Fibroblast of skin of right biceps (primary cell): ENCODE data around the gene CPSF4L.

Source experiments
- DNase-seq: peaks from one replicate; pipeline ENCODE4 v3.0.0-alpha.2; 2013

The CPSF4L gene

DNA sequence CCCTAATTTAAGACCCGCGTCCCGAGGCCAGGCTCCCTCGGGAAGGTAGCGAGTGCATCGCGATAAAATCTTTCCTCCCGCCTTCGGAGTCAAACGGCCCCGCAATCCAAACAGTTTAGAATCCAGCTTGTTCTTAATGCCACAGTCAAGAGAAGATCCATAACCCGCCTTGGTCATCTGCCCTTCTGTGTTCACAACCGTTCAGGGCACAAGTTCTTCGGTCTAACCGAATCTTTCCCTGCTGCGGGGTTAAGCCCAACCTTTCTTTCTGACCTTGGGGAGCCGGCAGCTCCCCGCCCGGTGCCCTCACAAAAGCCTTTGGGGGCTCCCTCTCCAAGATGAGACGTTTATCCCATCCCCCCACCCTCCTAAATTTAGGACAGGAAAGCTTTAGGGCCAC, 30.3 kb downstream of the CPSF4L start:
- no peak for DNase-seq

DNA sequence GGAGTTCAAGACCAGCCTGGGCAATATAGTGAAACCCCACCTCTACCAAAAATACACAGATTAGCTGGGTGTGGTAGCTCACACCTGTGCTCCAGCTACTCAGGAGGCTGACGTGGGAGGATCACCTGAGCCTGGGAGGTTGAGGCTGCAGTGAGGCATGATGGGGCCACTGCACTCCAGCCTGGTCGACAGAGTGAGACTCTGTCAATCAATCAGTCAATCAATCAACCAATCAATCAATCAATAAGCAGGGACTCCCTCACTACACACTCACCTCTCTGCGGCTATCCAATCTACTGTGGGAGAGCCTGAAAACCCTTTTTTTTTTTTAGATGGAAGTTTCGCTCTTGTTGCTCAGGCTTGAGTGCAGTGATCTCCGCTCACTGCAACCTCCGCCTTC, 31.6 kb downstream of the CPSF4L start:
- DNase-seq = no peak

DNA sequence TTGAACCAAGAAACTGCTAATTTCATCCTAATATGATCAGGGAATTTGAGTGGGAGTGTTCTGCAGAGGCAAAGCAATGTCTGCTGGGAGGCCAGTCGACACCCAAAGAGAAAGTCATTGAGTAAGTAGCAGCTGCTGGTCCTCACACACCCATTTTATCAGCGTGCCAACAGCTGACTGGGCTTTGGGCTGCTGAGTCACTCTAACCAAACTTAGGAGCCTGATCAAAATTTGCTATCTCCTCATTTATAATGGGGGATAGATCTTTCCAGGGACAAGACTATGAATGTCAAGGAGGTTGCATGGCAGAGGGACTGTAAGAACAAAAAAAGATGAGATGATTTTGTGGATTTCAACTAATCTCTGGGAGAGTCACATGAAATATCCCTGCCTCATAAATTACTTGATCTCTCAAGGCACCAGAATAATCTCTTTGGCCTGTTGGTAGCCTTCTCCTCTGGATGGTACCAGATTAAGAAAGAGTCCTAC, 32.9 kb downstream of the CPSF4L start:
- peak; percentile 78 for DNase-seq

DNA sequence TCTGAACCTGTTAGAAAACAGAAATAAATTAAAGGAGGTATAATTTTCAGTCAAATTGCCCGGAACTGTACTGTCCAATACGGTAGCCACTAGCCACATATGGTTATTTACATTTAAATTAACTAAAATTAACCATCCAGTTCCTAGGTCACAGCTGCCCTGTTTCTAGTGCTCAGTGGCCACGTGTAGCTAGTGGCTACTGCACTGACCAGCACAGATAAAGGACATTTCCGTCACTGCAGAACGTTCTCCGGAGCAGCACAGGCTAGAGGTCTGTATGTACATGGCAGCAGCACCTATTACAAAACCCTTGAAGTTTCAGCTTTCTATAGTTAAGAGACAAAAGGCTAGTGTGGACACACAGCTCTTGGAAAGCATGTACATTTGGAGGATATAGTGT, 33.7 kb downstream of the CPSF4L start:
- DNase-seq = no peak

DNA sequence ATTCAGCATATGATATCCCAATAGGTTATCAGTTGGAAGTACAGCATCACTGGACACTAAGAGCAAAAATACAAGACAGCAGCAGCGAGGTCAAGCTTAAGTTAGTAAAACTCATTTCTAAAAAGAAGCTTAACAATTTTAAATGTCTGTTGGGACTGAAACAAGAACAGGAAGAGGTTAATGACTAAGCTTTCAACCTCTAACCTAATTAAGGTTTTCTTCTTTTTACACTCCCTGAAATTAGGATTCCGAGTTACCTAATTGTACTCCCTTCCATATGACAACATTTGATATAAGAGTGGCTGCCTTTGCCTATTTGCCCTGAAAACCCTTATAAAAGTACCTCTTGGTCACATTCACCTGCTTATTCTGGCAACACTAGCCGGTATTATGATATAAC, 34.3 kb downstream of the CPSF4L start:
- DNase-seq = no peak

DNA sequence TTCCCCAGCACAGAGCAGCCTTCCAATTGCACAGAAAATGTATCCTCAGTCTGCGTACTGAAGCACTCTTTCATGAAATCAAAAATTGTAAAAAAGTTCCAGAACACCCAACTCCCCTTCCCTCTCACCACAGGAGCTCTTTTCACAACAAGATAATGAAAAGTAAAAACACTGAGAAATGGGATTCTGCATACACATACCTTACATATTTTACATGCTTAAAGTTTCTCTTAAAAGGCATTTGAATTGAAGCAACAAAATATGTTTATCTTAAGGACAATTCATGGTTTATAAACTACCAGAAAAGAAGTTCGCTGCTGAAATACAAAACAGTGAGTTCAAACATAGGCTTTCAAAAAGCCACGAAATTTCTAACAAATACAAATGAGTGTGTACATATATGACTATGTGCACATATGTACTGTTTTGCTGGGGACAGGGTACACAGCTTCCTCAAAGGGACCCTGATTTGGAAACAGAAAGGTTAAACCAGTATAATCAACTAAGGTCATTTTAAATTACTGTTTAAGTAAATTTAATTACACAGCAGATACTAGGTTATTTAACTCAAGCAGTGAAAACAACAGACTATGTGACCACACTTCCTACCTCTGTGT, 35.0 kb downstream of the CPSF4L start:
- peak; percentile 42 for DNase-seq

DNA sequence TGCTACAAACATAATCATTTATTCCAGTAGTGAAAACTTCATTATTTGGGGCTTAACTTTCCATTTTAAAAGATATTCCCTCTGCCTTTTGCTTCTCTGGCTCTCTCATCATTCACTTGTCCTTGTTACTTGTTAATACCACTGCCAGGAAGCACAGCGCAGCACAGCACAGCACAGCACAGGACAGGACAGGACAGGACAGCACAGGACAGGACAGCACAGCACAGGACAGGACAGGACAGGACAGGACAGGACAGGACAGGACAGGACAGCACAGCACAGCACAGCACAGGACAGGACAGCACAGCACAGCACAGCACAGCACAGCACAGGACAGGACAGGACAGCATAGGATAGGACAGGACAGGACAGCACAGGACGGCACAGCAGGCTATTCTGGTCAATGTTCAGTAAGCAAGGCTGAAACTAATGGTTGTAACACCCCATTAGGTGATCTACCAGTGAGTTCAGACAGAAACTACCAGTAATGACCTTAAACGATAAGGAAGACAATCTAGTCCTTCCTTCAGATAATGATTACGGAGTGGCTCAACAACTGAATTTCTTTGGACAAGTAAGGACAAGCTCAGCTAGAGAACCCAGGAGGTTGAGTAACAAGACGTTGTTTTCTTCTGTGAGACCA, 36.9 kb downstream of the CPSF4L start:
- DNase-seq = no peak

DNA sequence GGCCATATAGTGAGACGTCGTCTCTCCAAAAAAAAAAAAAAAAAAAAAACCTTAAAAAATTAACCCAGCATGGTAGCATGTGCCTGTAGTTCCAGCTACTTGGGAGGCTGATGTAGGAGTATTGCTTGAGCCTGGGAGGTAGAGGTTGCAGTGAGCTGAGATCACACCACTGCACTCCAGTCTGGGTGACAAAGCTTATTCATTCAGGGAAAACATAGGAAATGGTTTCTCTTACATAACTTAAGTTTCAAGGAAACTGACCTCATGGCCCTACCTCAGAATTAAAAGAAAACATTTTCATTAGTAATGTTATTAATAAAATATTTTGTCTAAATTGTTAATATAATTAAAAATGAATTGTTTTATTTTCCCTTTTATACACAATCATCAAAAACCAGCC, 37.4 kb downstream of the CPSF4L start:
- no peak for DNase-seq

DNA sequence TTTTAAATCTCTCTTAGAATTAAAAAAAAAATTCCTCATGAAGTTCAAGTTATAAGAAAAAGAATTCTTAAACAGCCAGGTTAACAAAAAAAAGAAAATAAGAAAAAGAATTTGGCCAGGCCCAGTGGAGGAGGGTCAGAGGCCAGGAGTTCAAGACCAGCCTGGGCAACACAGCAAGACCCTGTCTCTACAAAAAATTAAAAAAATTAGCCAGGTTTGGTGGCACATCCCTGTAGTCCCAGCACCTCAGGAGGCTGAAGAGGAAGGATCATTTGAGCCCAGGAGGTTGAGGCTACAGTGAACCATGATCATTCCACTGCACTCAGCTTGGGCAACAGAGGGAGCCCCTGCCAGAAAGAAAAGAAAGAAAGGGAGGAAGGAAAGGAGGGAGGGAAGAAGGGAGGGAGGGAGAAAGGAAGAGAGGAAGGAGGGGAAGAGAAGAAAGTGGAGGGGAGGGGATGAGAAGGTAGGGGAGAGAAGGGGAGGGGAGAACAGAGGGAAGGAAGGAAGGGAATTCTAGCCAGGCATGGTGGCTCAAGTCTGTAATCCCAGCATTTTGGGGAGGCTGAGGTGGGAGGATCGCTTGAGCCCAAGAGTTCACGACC, 38.0 kb downstream of the CPSF4L start:
- no peak for DNase-seq

DNA sequence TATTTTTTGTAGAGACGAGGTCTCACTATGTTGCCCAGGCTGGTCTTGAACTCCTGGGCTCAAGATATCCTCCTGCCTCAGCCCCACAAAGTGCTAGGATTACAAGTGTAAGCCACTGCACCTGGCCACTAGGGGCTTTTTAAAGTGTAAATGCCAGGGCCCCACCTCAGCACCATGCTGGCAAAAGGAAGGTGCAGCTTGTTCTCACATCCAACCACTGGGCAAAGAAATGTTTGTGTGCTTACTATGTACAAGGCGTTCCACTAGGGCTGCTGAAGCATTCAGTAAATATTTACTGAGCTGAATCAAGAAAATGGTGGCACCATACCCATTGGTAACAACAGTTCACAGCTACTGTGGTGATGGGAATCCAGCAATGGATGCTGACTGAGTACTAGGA, 46.2 kb downstream of the CPSF4L start:
- no peak for DNase-seq

DNA sequence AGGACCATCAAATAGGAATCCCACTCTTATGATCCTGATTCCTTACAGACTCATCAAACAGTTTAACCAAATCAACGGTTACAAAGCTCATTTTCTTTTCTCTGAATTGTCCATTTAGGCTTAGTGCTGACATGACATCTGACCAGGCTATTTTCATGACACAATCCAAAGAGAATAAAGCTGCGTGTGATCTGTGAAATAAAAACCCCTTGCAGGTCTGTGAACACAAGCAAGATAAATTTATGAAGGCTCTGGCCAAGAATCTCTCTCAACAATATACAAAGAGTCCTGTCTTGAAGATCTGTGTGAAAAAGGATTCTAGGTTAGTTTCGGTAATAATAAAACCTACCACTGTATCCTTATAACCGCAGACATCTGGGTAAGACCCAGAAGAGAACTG, 46.8 kb downstream of the CPSF4L start:
- DNase-seq = no peak

DNA sequence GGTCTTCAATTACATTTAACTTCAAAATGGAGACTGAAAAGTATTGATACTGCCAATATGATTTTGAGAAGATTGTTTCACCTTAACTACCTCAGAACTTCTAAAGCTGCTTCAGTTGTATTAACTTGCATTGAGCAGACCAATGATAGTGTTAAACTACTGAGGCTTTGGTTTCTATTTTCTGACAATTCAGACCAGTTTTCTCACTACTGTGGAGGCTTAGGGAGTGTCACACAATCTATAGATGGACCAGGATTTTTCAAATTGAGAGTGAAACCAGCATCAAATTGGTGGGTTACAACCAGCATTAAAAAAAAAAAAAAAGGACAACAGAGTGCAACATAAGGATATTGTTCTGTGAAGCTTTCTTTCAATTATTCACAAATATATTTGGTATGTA, 47.7 kb downstream of the CPSF4L start:
- DNase-seq = no peak

DNA sequence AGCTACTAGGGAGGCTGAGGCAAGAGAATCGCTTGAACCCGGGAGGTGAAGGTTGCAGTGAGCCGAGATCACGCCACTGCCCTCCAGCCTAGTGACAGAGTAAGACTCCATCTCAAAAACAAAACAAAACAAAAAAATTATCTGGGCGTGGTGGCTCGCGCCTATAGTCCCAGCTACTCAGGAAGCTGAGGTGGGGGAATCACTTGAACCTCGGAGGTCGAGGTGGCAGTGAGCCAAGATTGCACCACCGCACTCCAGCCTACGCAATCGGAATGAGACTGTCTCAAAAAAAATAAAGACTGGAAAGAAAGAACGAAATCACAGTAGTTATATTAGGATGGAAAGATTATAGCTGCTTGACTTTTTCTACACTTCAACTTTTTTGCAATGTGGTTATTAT, 49.9 kb downstream of the CPSF4L start:
- no peak for DNase-seq

DNA sequence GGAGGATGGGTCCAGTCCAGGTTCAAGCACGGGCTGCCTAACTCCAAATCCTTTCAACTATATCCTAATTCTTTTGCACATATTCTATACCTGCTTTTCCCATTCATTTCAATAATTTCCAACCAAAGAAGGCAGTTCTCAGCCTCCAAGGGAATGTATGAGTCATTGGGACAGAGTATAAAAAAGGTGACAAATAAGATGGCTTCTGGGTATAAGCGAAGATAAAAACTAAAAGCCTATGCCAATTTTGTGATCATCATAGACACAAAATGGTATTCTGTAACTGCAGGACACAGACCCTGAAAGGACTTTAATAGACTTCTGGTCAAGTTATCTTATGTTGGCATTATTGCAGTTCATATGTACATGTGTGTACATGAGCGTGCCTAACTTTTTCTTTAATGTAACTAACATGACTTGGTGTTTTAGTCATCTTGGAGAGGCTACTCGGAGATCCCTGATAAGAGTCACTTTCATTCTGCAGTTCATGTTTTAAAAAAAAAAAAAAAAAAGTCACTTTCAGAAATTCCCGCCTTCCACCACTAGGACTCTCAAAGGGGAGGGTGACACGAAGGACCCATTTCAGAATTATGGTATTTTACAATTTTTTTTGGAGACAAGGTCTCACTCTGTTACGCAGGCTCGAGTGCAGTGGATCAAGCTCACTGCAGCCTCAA, 51.5 kb downstream of the CPSF4L start:
- DNase-seq = no peak

DNA sequence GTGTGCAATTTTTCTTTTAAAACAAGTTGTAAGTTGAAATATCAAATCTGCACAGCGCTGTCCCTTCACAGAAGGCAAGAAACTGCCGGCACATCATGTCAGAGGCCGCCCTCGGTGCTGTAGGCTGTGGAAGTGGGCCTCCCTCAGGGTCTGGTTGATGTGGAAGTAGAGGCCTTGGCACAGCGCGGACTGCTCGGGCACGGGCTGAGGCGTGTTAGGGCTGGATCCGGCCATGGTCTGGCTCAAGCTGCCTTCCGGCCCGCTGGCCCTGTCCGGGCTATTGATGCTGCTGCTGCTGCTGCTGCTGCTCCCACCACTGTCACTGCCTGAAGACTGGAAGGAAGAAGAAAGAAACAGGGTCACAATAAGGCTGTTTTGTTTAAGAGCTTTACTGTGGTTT, 52.2 kb downstream of the CPSF4L start:
- no peak for DNase-seq

DNA sequence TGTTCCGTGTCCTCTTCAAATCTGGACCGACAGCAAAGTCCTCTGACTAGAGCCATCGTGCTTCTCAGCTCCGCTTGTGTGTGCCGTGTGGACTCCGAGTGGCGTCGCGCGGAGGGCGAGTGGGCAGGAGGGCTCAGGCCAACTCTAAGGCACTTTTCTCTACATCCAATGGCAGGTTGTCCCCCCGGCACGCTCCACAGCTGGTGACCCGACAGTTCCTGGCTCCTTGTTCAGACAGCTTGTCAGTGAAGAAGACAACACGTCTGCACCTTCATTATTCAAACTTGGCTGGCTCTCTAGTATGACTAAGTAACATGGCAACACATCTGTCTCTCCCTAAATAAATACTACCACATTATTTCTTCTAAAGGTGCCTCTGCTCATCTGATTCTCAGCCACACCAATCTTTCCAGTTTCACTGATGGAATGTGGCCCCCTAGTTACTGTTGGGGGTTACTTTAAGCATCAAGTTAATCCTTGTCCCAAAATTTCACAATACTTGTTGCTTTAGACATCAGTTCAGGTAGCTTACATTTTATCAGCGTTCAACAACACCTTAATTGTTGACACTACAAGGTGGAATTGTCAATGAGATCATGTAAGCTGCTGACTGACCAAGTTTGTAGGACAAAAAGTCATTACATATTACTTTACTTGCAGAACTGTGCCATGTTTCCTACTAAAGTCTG, 53.4 kb downstream of the CPSF4L start:
- DNase-seq = no peak

DNA sequence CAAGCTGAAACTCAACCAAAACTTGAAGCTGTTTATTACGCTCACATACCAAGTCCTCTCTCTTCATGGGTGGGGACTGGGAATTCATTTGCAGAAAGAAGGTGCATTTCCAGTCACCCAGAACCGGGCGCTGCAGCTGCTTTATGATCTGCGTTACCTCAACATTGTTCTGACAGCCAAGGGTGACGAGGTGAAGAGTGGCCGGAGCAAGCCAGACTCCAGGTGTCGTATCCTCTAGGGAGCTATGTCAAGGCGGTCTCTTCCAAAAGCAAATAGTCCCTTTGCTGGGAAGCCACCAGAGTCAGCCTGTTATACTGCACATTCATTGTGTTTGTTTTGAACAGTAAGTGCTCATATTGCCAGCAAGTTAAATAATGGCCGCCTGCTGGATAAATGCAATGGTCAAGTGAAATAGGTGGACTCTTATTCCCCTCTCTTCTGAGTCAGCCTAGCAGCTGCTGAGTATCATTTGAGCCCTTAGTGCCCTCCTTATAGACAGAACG, 56.2 kb downstream of the CPSF4L start:
- no peak for DNase-seq

DNA sequence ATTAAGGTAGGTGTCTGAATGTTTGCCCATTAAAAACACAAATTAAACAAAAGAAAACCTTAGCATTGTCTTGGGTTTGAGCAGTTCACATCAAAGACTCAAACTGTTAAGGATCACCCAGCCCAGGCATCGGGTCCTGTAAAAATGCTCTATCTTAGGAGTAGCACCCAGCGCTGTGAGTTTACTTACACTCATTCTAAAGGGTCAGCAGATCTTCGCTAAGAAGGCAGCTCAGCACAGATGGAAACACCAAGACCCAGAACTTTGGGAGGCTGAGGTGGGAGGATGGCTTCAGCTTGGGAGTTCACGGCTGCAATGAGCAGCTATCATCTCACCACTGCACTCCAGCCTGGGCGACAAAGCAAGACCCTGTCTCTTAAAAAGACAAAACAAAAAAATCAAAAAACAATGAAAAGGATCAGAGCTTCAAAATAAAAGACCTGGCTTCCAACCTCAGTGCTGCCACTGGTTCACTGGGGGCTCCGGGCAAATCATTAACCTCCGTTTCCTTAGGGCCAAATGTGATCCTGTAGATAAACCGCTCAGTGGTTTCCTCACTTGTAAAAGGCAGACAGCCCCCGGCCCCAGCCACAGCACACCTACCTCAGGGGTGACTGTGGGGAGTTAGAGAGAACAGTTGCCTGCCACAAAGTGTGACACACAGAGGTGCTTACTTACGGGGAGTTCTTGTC, 57.7 kb downstream of the CPSF4L start:
- no peak for DNase-seq

DNA sequence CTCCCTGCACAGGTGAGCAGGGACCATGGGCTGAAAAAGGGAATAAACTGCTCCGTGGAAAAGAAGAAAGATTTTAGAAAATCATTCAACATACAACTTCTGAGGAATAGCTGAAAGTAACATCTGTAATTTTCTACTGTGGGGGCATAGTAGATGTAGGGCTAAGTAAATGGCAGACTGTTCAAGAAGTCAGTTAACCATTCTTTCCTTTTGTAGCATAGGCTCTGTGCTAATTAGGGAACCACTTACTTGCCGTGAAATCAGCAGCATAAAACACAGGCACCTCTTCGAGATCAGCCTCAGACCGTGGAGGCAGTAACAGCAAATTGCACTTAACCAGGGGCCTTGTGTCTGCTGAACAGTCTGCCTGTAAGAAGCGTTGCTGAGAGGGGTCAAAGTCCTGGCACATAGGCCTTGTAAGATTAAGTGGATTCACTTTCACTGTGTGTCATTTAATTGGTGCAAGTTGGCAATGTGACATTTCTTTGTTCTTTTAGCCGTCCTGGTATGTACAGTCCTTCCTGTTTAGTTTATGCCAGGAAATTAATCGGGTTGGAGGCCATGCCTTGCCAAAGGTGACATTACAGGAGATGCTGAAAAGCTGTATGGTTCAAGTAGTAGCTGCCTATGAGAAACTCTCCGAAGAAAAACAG, 58.4 kb downstream of the CPSF4L start:
- no peak for DNase-seq

DNA sequence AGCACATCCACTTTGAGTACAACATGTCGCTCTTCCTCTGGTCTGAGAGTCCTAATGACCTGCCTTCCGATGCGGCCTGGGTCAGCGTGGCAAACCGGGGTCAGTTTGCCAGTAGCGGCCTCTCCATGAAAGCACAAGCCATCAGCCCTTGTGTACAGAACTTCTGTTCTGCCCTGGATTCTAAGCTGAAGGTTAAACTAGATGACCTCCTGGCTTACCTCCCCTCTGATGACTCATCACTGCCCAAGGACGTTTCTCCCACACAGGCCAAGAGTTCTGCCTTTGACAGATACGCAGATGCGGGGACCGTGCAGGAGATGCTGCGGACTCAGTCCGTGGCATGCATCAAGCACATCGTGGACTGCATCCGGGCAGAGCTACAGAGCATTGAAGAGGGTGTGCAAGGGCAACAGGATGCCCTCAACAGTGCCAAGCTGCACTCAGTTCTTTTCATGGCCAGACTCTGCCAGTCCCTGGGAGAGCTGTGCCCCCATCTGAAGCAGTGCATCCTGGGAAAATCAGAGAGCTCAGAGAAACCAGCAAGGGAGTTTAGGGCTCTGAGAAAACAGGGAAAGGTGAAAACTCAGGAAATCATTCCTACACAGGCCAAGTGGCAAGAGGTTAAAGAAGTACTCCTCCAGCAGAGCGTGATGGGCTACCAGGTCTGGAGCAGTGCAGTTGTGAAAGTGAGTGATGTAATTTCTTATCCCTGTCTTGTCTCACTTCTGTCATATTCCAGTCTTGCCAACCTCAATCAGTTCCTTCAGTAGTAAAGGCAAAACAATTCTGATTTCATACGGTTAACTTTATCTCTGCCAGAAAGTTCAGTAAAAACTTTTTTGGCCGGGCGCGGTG, 60.2 kb downstream of the CPSF4L start:
- DNase-seq = no peak

DNA sequence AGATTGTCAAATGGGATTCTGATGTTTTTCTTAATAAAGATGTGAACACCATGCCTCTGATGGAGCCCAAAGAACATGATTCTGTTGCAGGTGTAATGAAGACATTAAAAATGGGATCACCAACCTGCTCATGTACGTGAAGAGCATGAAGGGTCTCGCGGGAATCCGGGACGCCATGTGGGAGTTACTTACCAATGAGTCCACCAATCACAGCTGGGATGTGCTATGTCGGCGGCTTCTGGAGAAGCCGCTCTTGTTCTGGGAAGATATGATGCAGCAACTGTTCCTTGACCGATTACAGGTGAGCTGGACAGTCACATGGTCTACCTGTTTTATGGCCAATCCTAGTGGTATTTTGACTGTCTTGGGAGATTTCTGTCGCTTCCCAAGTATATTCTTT, 61.2 kb downstream of the CPSF4L start:
- no peak for DNase-seq
